Hepatocyte (in vitro differentiated cells): ENCODE data around the gene COL8A2. TPM values are rescaled to one million over a fixed set of nuclear protein-coding genes. Genes with fewer than 3 reads are reported as not detected.

ENCODE experiments used
- DNase-seq: peaks from one replicate; pipeline ENCODE4 v3.0.0-alpha.2; 2016; ENCODE audit warnings: low spot score
- H2AFZ ChIP-seq: fragments of 200-600 bp; sonication (generic); 2 replicates; pipeline ENCODE4 v1.6.0; 2016; ENCODE audit warnings: antibody characterized with exemption, mild to moderate bottlenecking
- H3K27ac ChIP-seq: fragments of 200-600 bp; sonication (generic); 2 replicates; pipeline ENCODE4 v1.5.1; 2016; ENCODE audit warnings: mild to moderate bottlenecking
- H3K27me3 ChIP-seq: fragments of 200-600 bp; sonication (generic); 2 replicates; pipeline ENCODE4 v1.6.1; 2016
- H3K36me3 ChIP-seq: fragments of 200-600 bp; sonication (generic); replicated peaks from 2 replicates; pipeline ENCODE4 v1.5.1; 2016; ENCODE audit warnings: low read depth; ENCODE audit not compliant: insufficient read depth
- H3K4me1 ChIP-seq: fragments of 200-600 bp; sonication (generic); 2 replicates; pipeline ENCODE4 v1.5.1; 2016; ENCODE audit warnings: mild to moderate bottlenecking, moderate library complexity; ENCODE audit not compliant: insufficient read depth
- H3K4me2 ChIP-seq: fragments of 200-600 bp; sonication (generic); 2 replicates; pipeline ENCODE4 v1.6.0; 2016
- H3K4me3 ChIP-seq: fragments of 200-600 bp; sonication (generic); 2 replicates; pipeline ENCODE4 v1.5.1; 2016; ENCODE audit warnings: mild to moderate bottlenecking
- H3K79me2 ChIP-seq: fragments of 200-600 bp; sonication (generic); 2 replicates; pipeline ENCODE4 v1.6.0; 2017; ENCODE audit warnings: mild to moderate bottlenecking
- H3K9me2 ChIP-seq: fragments of 200-600 bp; sonication (generic); replicated peaks from 2 replicates; pipeline ENCODE4 v1.6.0; 2017; ENCODE audit warnings: mild to moderate bottlenecking; ENCODE audit not compliant: insufficient read depth
- H3K9me3 ChIP-seq: fragments of 200-600 bp; sonication (generic); 2 replicates; pipeline ENCODE4 v1.5.1; 2016; ENCODE audit warnings: low read depth, mild to moderate bottlenecking
- H4K20me1 ChIP-seq: fragments of 200-600 bp; sonication (generic); 2 replicates; pipeline ENCODE4 v1.6.0; 2016; ENCODE audit warnings: mild to moderate bottlenecking; ENCODE audit not compliant: insufficient read depth, poor library complexity, severe bottlenecking
- EZH2 ChIP-seq: fragments of 200-600 bp; sonication (generic); IDR thresholded peaks from 2 replicates; pipeline ENCODE4 v1.6.1; 2016; ENCODE audit warnings: antibody characterized with exemption, mild to moderate bottlenecking, borderline replicate concordance
- EZH2phosphoT487 ChIP-seq: fragments of 200-600 bp; sonication (generic); IDR thresholded peaks from one replicate; pipeline ENCODE4 v1.6.1; 2018; ENCODE audit warnings: antibody characterized with exemption, mild to moderate bottlenecking, low read depth, moderate library complexity; ENCODE audit not compliant: unreplicated experiment, severe bottlenecking
- WGBS: methylation state at CpG from one replicate; pipeline ENCODE4 v1.1.6; 2016; ENCODE audit warnings: low lambda C conversion rate; ENCODE audit errors: missing lambda C conversion rate; 5-methylcytosine and 5-hydroxymethylcytosine counted together
- polyA plus RNA-seq: library from polyadenylated mRNA; unstranded; fragments of >200 nt; fragmentation: Nextera tagmentation; extraction: Ambion mirVana; gene quantifications from 2 replicates; pipeline ENCODE4 v1.2.1, GENCODE V29; 2016
- total RNA-seq: library from RNA; depleted of rRNA; stranded (reverse); fragments of >200 nt; gene quantifications from 2 replicates; pipeline ENCODE4 v1.2.3, GENCODE V29; 2014
- TF ChIP-seq, protein P1 (sequence below): fragments of 200-600 bp; sonication (generic); IDR thresholded peaks from 2 replicates; pipeline ENCODE4 v1.5.1; 2016; ENCODE audit warnings: antibody characterized with exemption, mild to moderate bottlenecking; ENCODE audit not compliant: poor library complexity

Gene COL8A2
- total and polyA plus RNA-seq, 2 experiments from 2014 or later: 44.8 to 59.4 TPM

DNA sequence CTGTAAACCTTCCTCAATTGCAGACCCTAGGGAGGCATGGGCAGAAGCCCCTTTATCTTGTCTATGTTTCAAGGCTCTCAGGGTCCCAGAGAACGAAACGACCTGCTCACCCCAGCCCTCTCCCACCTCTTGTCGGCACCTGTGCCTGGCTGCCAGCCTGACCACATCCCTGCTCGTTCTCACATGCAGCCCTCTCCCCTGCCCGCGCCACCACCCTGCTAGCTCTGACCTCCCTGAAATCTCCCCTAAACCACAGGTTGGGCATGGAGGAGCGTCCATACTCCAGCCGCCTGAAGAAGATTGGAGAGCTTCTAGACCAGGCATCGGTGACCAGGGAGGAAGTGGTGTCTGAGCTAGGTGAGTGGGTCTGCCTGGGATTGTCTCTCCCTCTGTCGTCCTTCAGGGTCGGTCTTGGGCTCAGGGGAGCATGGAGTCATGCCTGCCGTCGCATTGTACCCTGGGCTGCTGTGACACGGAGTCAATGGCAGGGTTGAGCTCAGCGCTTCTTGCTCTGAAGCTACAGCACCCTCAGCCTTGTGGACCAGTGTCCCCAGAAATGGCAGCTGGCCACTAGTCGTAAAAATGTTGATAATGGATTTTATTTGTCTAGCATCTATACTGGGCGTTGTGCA is 32.7 kb downstream of the COL8A2 start:
- DNase-seq: no peak
- Histone ChIP-seq H3K79me2 (peaks cover 27% of the 10 kb centered on the region), H2AFZ (no peak overlapping the region), H4K20me1 (peaks cover 3% of the 10 kb centered on the region), H3K36me3 (no peaks in the 10 kb centered on the region), H3K9me3 (no peaks in the 10 kb centered on the region), H3K27me3 (no peaks in the 10 kb centered on the region), H3K27ac (no peak overlapping the region), H3K4me2 (no peak overlapping the region), H3K4me3 (no peak overlapping the region), H3K9me2 (no peaks in the 10 kb centered on the region), H3K4me1 (peaks cover 15% of the 10 kb centered on the region)
- TF ChIP-seq EZH2: no peak
- no peak for TF ChIP-seq EZH2phosphoT487
- TF ChIP-seq, protein P1, sequence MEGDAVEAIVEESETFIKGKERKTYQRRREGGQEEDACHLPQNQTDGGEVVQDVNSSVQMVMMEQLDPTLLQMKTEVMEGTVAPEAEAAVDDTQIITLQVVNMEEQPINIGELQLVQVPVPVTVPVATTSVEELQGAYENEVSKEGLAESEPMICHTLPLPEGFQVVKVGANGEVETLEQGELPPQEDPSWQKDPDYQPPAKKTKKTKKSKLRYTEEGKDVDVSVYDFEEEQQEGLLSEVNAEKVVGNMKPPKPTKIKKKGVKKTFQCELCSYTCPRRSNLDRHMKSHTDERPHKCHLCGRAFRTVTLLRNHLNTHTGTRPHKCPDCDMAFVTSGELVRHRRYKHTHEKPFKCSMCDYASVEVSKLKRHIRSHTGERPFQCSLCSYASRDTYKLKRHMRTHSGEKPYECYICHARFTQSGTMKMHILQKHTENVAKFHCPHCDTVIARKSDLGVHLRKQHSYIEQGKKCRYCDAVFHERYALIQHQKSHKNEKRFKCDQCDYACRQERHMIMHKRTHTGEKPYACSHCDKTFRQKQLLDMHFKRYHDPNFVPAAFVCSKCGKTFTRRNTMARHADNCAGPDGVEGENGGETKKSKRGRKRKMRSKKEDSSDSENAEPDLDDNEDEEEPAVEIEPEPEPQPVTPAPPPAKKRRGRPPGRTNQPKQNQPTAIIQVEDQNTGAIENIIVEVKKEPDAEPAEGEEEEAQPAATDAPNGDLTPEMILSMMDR: no peak
- 98% methylated on average over 17 of the region's 17 CpGs for WGBS

- H3K36me3 ChIP-seq: no peaks in the 10 kb centered on the region
- WGBS: 93% methylated on average over 13 of the region's 13 CpGs
- H3K4me3 ChIP-seq: no peak overlapping the region
- H4K20me1 ChIP-seq: peaks cover 3% of the 10 kb centered on the region
- H3K27ac ChIP-seq: no peak overlapping the region
- no peak overlapping the region for H2AFZ ChIP-seq
- no peak for TF ChIP-seq EZH2phosphoT487
- TF ChIP-seq, protein P1: no peak
- no peak for TF ChIP-seq EZH2
- no peaks in the 10 kb centered on the region for H3K27me3 ChIP-seq
- DNase-seq: no peak
- H3K79me2 ChIP-seq: peaks cover 27% of the 10 kb centered on the region
- H3K4me1 ChIP-seq: peaks cover 15% of the 10 kb centered on the region
- H3K9me2 ChIP-seq: no peaks in the 10 kb centered on the region
- no peaks in the 10 kb centered on the region for H3K9me3 ChIP-seq
- no peak overlapping the region for H3K4me2 ChIP-seq
Measured at GRCh38 chr1:36091698-36092097, 33.3 kb downstream of the COL8A2 start.

DNA sequence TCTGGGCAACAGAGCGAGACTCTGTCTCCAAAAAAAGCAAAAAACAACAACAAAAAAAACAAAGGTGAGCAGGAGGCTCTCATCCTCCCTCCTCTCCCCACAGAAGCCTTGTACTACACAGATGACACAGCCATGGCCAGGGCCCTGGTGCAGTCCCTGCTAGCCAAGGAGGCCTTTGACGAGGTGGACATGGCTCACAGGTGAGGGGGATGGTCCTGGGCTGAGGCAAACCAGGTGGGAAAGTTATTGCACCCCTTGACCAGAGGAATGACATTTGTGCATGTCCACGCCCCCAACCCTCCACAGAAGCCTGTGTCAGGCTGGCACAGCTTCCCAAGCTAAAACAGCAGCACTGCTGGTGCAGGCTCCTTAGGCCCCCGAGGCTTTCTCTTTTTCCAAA is 33.9 kb downstream of the COL8A2 start:
- no peak overlapping the region for H3K4me3 ChIP-seq
- H3K79me2 ChIP-seq: peaks cover 27% of the 10 kb centered on the region
- H3K9me3 ChIP-seq: no peaks in the 10 kb centered on the region
- TF ChIP-seq, protein P1: no peak
- TF ChIP-seq EZH2phosphoT487 (no peak), EZH2 (no peak)
- no peaks in the 10 kb centered on the region for H3K9me2 ChIP-seq
- no peaks in the 10 kb centered on the region for H3K36me3 ChIP-seq
- H3K27me3 ChIP-seq: no peaks in the 10 kb centered on the region
- peaks cover 15% of the 10 kb centered on the region for H3K4me1 ChIP-seq
- WGBS: 96% methylated on average over 4 of the region's 4 CpGs
- H4K20me1 ChIP-seq: peaks cover 3% of the 10 kb centered on the region
- H3K4me2 ChIP-seq: no peak overlapping the region
- no peak overlapping the region for H3K27ac ChIP-seq
- H2AFZ ChIP-seq: no peak overlapping the region
- no peak for DNase-seq
